ENCODE results near the gene ERBB3. TPM values are rescaled to one million over a fixed set of nuclear protein-coding genes. Genes with fewer than 3 reads are reported as not detected.
"Not testable (repeated sequence)": the region's sequence is repeated elsewhere in the genome, so short reads cannot be mapped to it uniquely, and the experiment has no call there.

The ERBB3 gene
- total RNA-seq, 1 donor from 2014 or later = 221 TPM

- no peaks in the 10 kb centered on the region for H3K9me3 Mint-ChIP-seq (ENCODE audit: low read depth)
- no peak overlapping the region for H3K4me3 Mint-ChIP-seq (ENCODE audit: low read depth)
- H3K4me1 Mint-ChIP-seq (ENCODE audit: low read depth) = peaks cover 19% of the 10 kb centered on the region
- no peak overlapping the region for H3K27ac Mint-ChIP-seq
- H3K36me3 Mint-ChIP-seq (ENCODE audit: insufficient read depth) = peaks cover 21% of the 10 kb centered on the region
- no peak for DNase-seq (ENCODE audit: low spot score, unreplicated experiment)
- no peak for TF ChIP-seq CTCF (IDR thresholded peaks at IDR 0.05; ENCODE audit: unreplicated experiment)
- H3K27me3 Mint-ChIP-seq = no peaks in the 10 kb centered on the region
These were observed 39.8 kb upstream of the ERBB3 start for GRCh38 chr12:56040151-56040550.

- no peaks in the 10 kb centered on the region for H3K27me3 Mint-ChIP-seq
- H3K4me1 Mint-ChIP-seq (ENCODE audit: low read depth) = peaks cover 19% of the 10 kb centered on the region
- DNase-seq (ENCODE audit: low spot score, unreplicated experiment) = no peak
- H3K4me3 Mint-ChIP-seq (ENCODE audit: low read depth) = peak overlapping the region; percentile 98
- H3K27ac Mint-ChIP-seq = peak overlapping the region; percentile 95
- H3K9me3 Mint-ChIP-seq (ENCODE audit: low read depth) = no peaks in the 10 kb centered on the region
- TF ChIP-seq CTCF (IDR thresholded peaks at IDR 0.05; ENCODE audit: unreplicated experiment) = no peak
- H3K36me3 Mint-ChIP-seq (ENCODE audit: insufficient read depth) = peaks cover 13% of the 10 kb centered on the region
These were observed 38.9 kb upstream of the ERBB3 start for GRCh38 chr12:56040963-56041551.

- DNase-seq (ENCODE audit: low spot score, unreplicated experiment) = peak; percentile 80
- Mint-ChIP-seq H3K36me3 (ENCODE audit: insufficient read depth) (peaks cover 11% of the 10 kb centered on the region), H3K4me1 (ENCODE audit: low read depth) (peaks cover 19% of the 10 kb centered on the region), H3K4me3 (ENCODE audit: low read depth) (peak within 1 kb of the TSS; percentile 98), H3K27me3 (no peaks in the 10 kb centered on the region), H3K27ac (peak within 1 kb of the TSS; percentile 98), H3K9me3 (ENCODE audit: low read depth) (no peaks in the 10 kb centered on the region)
- peak; percentile 58 for TF ChIP-seq CTCF (IDR thresholded peaks at IDR 0.05; ENCODE audit: unreplicated experiment)
These were observed 38.2 kb upstream of the ERBB3 start, which contains the start of gene RPS26 for GRCh38 chr12:56041552-56042429. Gene RPS26, plus strand, starts transcription at chr12:56041918. Its CDS starts 249 bp downstream, at chr12:56042167.

- peak overlapping the region; percentile 98 for H3K27ac Mint-ChIP-seq
- not testable (repeated sequence) for H3K27me3 Mint-ChIP-seq; H3K9me3 Mint-ChIP-seq (ENCODE audit: low read depth); DNase-seq (ENCODE audit: low spot score, unreplicated experiment)
- peak overlapping the region; percentile 98 for H3K4me3 Mint-ChIP-seq (ENCODE audit: low read depth)
- H3K36me3 Mint-ChIP-seq (ENCODE audit: insufficient read depth) = peaks cover 11% of the 10 kb centered on the region
- H3K4me1 Mint-ChIP-seq (ENCODE audit: low read depth) = peaks cover 19% of the 10 kb centered on the region
These were observed 37.5 kb upstream of the ERBB3 start for GRCh38 chr12:56042430-56042813.

DNA sequence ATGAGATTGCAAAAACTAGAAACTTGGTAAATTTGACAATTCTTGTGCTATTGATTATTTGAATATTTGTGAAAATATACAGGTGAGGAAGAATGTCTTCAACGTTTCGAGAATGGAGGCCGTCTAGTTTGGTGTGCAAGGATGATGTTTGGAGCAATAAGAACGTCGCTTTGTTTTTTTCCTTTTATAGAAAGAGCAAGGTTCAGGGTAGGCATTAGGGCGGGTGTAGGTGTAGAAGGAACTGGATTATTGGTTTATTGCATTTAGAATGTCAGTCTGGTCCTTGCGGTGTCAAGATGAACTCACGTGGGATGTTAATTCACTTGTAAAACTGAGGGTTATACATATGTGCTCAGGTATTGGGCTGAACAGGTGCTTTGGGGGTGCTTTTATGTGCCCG lies 37.1 kb upstream of the ERBB3 start:
- Mint-ChIP-seq H3K9me3 (ENCODE audit: low read depth) (no peaks in the 10 kb centered on the region), H3K27ac (peak overlapping the region; percentile 98), H3K4me1 (ENCODE audit: low read depth) (peaks cover 19% of the 10 kb centered on the region), H3K27me3 (no peaks in the 10 kb centered on the region), H3K4me3 (ENCODE audit: low read depth) (peak overlapping the region; percentile 98), H3K36me3 (ENCODE audit: insufficient read depth) (peaks cover 11% of the 10 kb centered on the region)
- DNase-seq (ENCODE audit: low spot score, unreplicated experiment) = no peak
- TF ChIP-seq CTCF (IDR thresholded peaks at IDR 0.05; ENCODE audit: unreplicated experiment) = no peak
